ENCODE results near the gene MICA. TPM values are rescaled to one million over a fixed set of nuclear protein-coding genes. Genes with fewer than 3 reads are reported as not detected.

The MICA gene
- total RNA-seq, 4 donors from 2014 or later: 13.4 to 23.5 (median 15.9) TPM

DNA sequence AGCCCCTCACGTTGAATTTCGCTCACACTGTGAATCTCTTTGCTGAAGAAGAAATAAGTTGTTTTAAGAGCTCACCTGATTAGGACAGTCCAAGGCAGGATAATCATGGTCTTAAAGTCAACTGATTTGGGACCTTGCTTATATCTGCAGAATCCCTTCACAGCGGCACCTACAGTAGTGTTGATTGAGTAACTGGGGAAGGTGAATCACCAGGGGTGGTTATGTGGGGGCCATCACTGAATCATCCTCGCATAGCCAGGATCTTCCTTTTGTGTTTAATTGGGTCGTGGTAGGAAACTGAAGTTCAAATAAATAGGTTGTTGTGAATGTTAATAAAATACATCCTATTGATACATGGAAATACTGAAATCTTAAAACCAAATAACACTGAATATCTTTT is 20.2 kb upstream of the MICA start:
- no peak for TF ChIP-seq CTCF (IDR thresholded peaks at IDR 0.05; ENCODE audit: low read depth)

DNA sequence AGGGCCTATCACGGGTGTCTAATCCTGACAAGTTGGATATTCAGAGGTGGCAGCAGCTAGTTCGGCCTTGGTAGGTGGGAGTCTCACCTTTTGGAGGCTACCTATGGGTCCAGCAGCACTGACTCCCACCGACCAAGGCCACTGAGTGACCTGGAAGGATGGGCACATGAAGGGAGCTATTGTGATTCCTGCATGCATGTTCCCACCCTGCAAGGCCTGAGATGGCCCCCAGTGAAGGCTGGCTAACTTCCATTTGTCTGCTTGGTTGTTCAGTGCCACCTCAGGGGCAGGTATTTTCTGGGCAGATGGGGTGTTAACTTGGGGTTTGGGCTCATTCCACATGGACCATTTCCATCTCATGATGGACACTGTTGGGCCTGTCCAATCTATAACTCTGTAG is 18.4 kb upstream of the MICA start:
- no peak for TF ChIP-seq CTCF (IDR thresholded peaks at IDR 0.05; ENCODE audit: low read depth)

DNA sequence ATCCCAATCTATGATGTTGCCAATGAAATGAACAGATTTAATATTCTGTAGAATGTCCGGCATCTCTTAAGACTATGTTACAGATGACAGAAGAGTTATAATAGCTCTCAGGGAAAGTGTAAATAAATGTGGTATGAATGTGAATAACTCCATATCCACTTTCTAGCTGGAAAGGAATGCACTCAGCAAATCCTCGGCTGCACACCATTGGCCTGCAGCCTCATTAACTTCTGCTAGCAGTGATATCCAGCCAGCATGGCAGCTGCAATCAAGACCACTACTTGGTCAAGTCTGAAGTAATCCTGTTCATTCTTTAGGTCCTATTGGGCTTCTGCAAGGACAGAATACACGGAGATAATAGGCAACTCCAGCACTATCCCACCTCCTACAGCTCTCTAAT is 17.3 kb upstream of the MICA start:
- no peak for TF ChIP-seq CTCF (IDR thresholded peaks at IDR 0.05; ENCODE audit: low read depth)

DNA sequence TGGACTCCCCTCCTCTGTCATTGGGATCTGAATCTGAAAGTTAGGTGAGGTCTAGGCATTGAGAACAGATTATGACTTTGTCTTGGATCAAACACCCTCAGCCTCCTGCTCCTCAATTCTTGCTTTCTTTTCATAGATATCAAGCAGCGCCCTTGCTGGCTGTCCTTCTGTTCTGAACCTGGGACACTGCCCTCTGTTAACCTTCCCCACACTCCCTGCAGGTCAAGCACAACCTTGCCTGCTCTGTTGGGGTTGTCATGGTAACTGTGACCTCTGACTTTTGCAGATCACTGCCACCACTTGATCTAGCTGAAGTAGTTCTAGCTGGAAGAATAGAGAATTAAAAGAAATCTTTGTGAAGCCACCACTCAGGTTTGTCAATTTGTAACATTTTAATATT is 16.4 kb upstream of the MICA start:
- TF ChIP-seq CTCF (IDR thresholded peaks at IDR 0.05; ENCODE audit: low read depth): no peak

GRCh38 chr6:31393932-31394331 is 9.5 kb upstream of the MICA start:
- TF ChIP-seq CTCF (IDR thresholded peaks at IDR 0.05; ENCODE audit: low read depth): no peak

DNA sequence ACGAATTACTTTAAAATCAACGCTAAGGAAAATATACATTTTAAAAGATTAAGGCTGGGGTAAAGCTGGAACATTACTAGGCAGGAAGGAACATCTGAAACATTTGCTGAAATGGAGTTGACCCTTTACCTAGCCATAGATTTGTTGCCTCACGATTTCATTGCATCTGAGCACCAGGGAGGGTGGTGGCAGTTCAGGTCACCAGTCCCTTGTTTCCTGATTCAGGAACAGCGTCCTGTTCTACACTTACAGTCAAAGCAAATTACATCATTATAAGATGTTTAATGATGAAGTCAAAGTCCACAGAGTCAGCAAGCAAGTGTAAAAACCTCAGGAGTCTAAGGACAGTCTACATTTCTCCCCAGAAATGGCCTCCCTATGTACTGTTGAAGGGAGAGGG is 9.0 kb upstream of the MICA start:
- no peak for TF ChIP-seq CTCF (IDR thresholded peaks at IDR 0.05; ENCODE audit: low read depth)

GRCh38 chr6:31395832-31396231 is 7.6 kb upstream of the MICA start:
- TF ChIP-seq CTCF (IDR thresholded peaks at IDR 0.05; ENCODE audit: low read depth): no peak
